ENCODE results near the gene VCL. TPM values are rescaled to one million over a fixed set of nuclear protein-coding genes. Genes with fewer than 3 reads are reported as not detected.

Gene VCL
- polyA plus RNA-seq, 1 donor from 2014 or later: 11.2 TPM

GRCh38 chr10:73954737-73955136, 43.2 kb upstream of the VCL start:
- no peak for TF ChIP-seq SMC3 (conservative IDR thresholded peaks at IDR 0.05; ENCODE audit: poor library complexity)
- no peak for TF ChIP-seq EZH2 (IDR thresholded peaks at IDR 0.05; ENCODE audit: borderline replicate concordance, insufficient read depth, low read length, poor library complexity, severe bottlenecking)
- TF ChIP-seq EP300 (conservative IDR thresholded peaks at IDR 0.05; ENCODE audit: poor library complexity, severe bottlenecking): no peak
- TF ChIP-seq TAF1 (IDR thresholded peaks at IDR 0.05; ENCODE audit: low read depth): no peak
- no peak for TF ChIP-seq RAD21 (conservative IDR thresholded peaks at IDR 0.05)
- TF ChIP-seq POLR2AphosphoS5 (IDR thresholded peaks at IDR 0.05): no peak
- TF ChIP-seq MXI1 (conservative IDR thresholded peaks at IDR 0.05; ENCODE audit: poor library complexity, severe bottlenecking): no peak
- no peak for TF ChIP-seq REST (IDR thresholded peaks at IDR 0.05; ENCODE audit: borderline replicate concordance)
- no peak for TF ChIP-seq CTCF (IDR thresholded peaks at IDR 0.05; ENCODE audit: poor library complexity, severe bottlenecking)
- H3K9me3 ChIP-seq (ENCODE audit: low read length): no peaks in the 10 kb centered on the region
- no peak overlapping the region for H2AFZ ChIP-seq (ENCODE audit: low read depth, low read length)
- no peak overlapping the region for H3K9ac ChIP-seq (ENCODE audit: low read length)
- H3K79me2 ChIP-seq (replicated peaks; ENCODE audit: insufficient read depth, low read length): no peaks in the 10 kb centered on the region
- no peak overlapping the region for H3K27ac ChIP-seq (ENCODE audit: low read length)
- no peak overlapping the region for H3K4me3 ChIP-seq (ENCODE audit: low read length)
- no peak overlapping the region for H3K4me2 ChIP-seq (ENCODE audit: low read length)
- no peaks in the 10 kb centered on the region for H4K20me1 ChIP-seq (ENCODE audit: insufficient read depth)
- no peaks in the 10 kb centered on the region for H3K27me3 ChIP-seq (ENCODE audit: insufficient read depth, low read depth, low read length)
- H3F3A ChIP-seq (ENCODE audit: insufficient read depth, low read length, poor library complexity, severe bottlenecking): no peaks in the 10 kb centered on the region
- no peaks in the 10 kb centered on the region for H3K9me2 ChIP-seq (ENCODE audit: insufficient read depth, low read length)
- H3K36me3 ChIP-seq (ENCODE audit: insufficient read depth, low read length): no peaks in the 10 kb centered on the region

- H3K27ac ChIP-seq (ENCODE audit: low read length): no peak overlapping the region
- H3K79me2 ChIP-seq (replicated peaks; ENCODE audit: insufficient read depth, low read length): no peaks in the 10 kb centered on the region
- H3F3A ChIP-seq (ENCODE audit: insufficient read depth, low read length, poor library complexity, severe bottlenecking): no peaks in the 10 kb centered on the region
These were observed 42.2 kb upstream of the VCL start for GRCh38 chr10:73955719-73956118.

More at GRCh38 chr10:73955719-73956118, 42.2 kb upstream of the VCL start:
- Histone ChIP-seq H2AFZ (ENCODE audit: low read depth, low read length) (no peak overlapping the region), H4K20me1 (ENCODE audit: insufficient read depth) (no peaks in the 10 kb centered on the region), H3K27me3 (ENCODE audit: insufficient read depth, low read depth, low read length) (no peaks in the 10 kb centered on the region), H3K9ac (ENCODE audit: low read length) (no peak overlapping the region), H3K9me3 (ENCODE audit: low read length) (no peaks in the 10 kb centered on the region), H3K4me3 (ENCODE audit: low read length) (no peak overlapping the region), H3K36me3 (ENCODE audit: insufficient read depth, low read length) (no peaks in the 10 kb centered on the region), H3K9me2 (ENCODE audit: insufficient read depth, low read length) (no peaks in the 10 kb centered on the region), H3K4me2 (ENCODE audit: low read length) (no peak overlapping the region)
- TF ChIP-seq TAF1 (IDR thresholded peaks at IDR 0.05; ENCODE audit: low read depth) (no peak), EZH2 (IDR thresholded peaks at IDR 0.05; ENCODE audit: borderline replicate concordance, insufficient read depth, low read length, poor library complexity, severe bottlenecking) (no peak), EP300 (conservative IDR thresholded peaks at IDR 0.05; ENCODE audit: poor library complexity, severe bottlenecking) (no peak), SMC3 (conservative IDR thresholded peaks at IDR 0.05; ENCODE audit: poor library complexity) (no peak), CTCF (IDR thresholded peaks at IDR 0.05; ENCODE audit: poor library complexity, severe bottlenecking) (no peak), MXI1 (conservative IDR thresholded peaks at IDR 0.05; ENCODE audit: poor library complexity, severe bottlenecking) (no peak), REST (IDR thresholded peaks at IDR 0.05; ENCODE audit: borderline replicate concordance) (no peak), RAD21 (conservative IDR thresholded peaks at IDR 0.05) (no peak), POLR2AphosphoS5 (IDR thresholded peaks at IDR 0.05) (no peak)
